Activated CD8-positive, alpha-beta memory T cell treated with anti-CD3 and anti-CD28 coated beads, Interleukin-2, amount 10 ng/mL, durations not matched to agents 7 days and 5 days (primary cell): ENCODE measurements around the gene ZSWIM1. TPM values are rescaled to one million over a fixed set of nuclear protein-coding genes. Genes with fewer than 3 reads are reported as not detected.

Experiments used
- ATAC-seq: fragments of 150-1000 bp; cut with Tn5 transposase; one replicate; pipeline ENCODE4 v1.10.0; 2021; ENCODE audit warnings: moderate library complexity
- CTCF ChIA-PET: fragments of 350-600 bp; sonication (Branson Sonifier 250); formaldehyde crosslinking; loops from one replicate; lab custom pipeline; 2021; ENCODE audit warnings: antibody characterized with exemption; lab: Charles Lee
- DNase-seq: peaks from one replicate; pipeline ENCODE4 v3.0.0-alpha.2; 2020
- H3K27ac Mint-ChIP-seq: one replicate; pipeline ENCODE4 v1.8.0; 2021; ENCODE audit warnings: mild to moderate bottlenecking, mixed read lengths
- H3K27me3 Mint-ChIP-seq: one replicate; pipeline ENCODE4 v1.8.0; 2021; ENCODE audit warnings: mixed read lengths
- H3K36me3 Mint-ChIP-seq: one replicate; pipeline ENCODE4 v1.8.0; 2021; ENCODE audit warnings: mild to moderate bottlenecking, mixed read lengths
- H3K4me1 Mint-ChIP-seq: one replicate; pipeline ENCODE4 v1.8.0; 2021; ENCODE audit warnings: mixed read lengths
- H3K4me3 Mint-ChIP-seq: one replicate; pipeline ENCODE4 v1.8.0; 2021; ENCODE audit warnings: mild to moderate bottlenecking, moderate library complexity, mixed read lengths
- H3K9me3 Mint-ChIP-seq: one replicate; pipeline ENCODE4 v1.8.0; 2022; ENCODE audit warnings: low read depth, mixed read lengths
- total RNA-seq, 2 experiments: library from RNA; stranded (reverse); gene quantifications; one replicate each; pipeline ENCODE4 v1.2.3, GENCODE V29; 2021

Gene ZSWIM1
- total RNA-seq, 2 experiments from 2014 or later, result 2.2 to 4.4 TPM

- no peak overlapping the region for H3K4me3 Mint-ChIP-seq
- CTCF ChIA-PET, result interaction anchor here (1.5 kb wide), 1 partner anchor 17 kb away, joined by 3 read pairs; no protein-coding TSS in a partner anchor
- DNase-seq (no peak), ATAC-seq (no peak)
- H3K27ac Mint-ChIP-seq, result no peak overlapping the region
- peaks cover 5% of the 10 kb centered on the region for H3K36me3 Mint-ChIP-seq
- no peaks in the 10 kb centered on the region for H3K9me3 Mint-ChIP-seq
- H3K4me1 Mint-ChIP-seq, result peaks cover 6% of the 10 kb centered on the region
- no peaks in the 10 kb centered on the region for H3K27me3 Mint-ChIP-seq
Measured at GRCh38 chr20:45843506-45843905, 37.5 kb upstream of the ZSWIM1 start.

GRCh38 chr20:45845452-45845851 lies 35.6 kb upstream of the ZSWIM1 start:
- peaks cover 6% of the 10 kb centered on the region for H3K4me1 Mint-ChIP-seq
- CTCF ChIA-PET, result no interaction called here
- no peak for ATAC-seq

GRCh38 chr20:45848421-45848820 lies 32.6 kb upstream of the ZSWIM1 start:
- Mint-ChIP-seq H3K4me1 (no peaks in the 10 kb centered on the region), H3K27ac (no peak overlapping the region), H3K9me3 (no peaks in the 10 kb centered on the region), H3K36me3 (peaks cover 17% of the 10 kb centered on the region), H3K27me3 (no peaks in the 10 kb centered on the region), H3K4me3 (no peak overlapping the region)
- ATAC-seq (no peak), DNase-seq (no peak)
- CTCF ChIA-PET, result interaction anchor here (1.0 kb wide), 1 partner anchor 20 kb away, joined by 3 read pairs; no protein-coding TSS in a partner anchor

More at GRCh38 chr20:45845452-45845851, 35.6 kb upstream of the ZSWIM1 start:
- H3K27ac Mint-ChIP-seq, result no peak overlapping the region
- no peak for DNase-seq
- peaks cover 12% of the 10 kb centered on the region for H3K36me3 Mint-ChIP-seq
- no peaks in the 10 kb centered on the region for H3K27me3 Mint-ChIP-seq
- H3K9me3 Mint-ChIP-seq, result no peaks in the 10 kb centered on the region
- no peak overlapping the region for H3K4me3 Mint-ChIP-seq

GRCh38 chr20:45848969-45849582 lies 32.0 kb upstream of the ZSWIM1 start:
- CTCF ChIA-PET, result interaction anchor here (1.0 kb wide), 1 partner anchor 20 kb away, joined by 3 read pairs; no protein-coding TSS in a partner anchor
- H3K9me3 Mint-ChIP-seq, result no peaks in the 10 kb centered on the region
- no peak for DNase-seq
- H3K27me3 Mint-ChIP-seq, result no peaks in the 10 kb centered on the region
- ATAC-seq, result no peak
- no peak overlapping the region for H3K4me3 Mint-ChIP-seq
- H3K4me1 Mint-ChIP-seq, result no peaks in the 10 kb centered on the region
- H3K36me3 Mint-ChIP-seq, result peaks cover 20% of the 10 kb centered on the region
- H3K27ac Mint-ChIP-seq, result no peak overlapping the region

- no peaks in the 10 kb centered on the region for H3K27me3 Mint-ChIP-seq
- CTCF ChIA-PET, result no interaction called here
- DNase-seq, result no peak
- H3K9me3 Mint-ChIP-seq, result no peaks in the 10 kb centered on the region
- H3K27ac Mint-ChIP-seq, result no peak overlapping the region
- H3K36me3 Mint-ChIP-seq, result peaks cover 19% of the 10 kb centered on the region
- ATAC-seq, result no peak
- peaks cover 6% of the 10 kb centered on the region for H3K4me1 Mint-ChIP-seq
- H3K4me3 Mint-ChIP-seq, result no peak overlapping the region
Measured at GRCh38 chr20:45850238-45850637, 30.8 kb upstream of the ZSWIM1 start.

- CTCF ChIA-PET, result interaction anchor here (1.2 to 1.8 kb wide), 3 partner anchors 18 to 119 kb away, joined by 3 to 5 read pairs (median 3); partner anchors contain the start of gene SNX21
- Mint-ChIP-seq H3K27ac (no peak overlapping the region), H3K27me3 (no peaks in the 10 kb centered on the region)
Measured at GRCh38 chr20:45850926-45851325, 30.1 kb upstream of the ZSWIM1 start.

GRCh38 chr20:45851501-45851900 lies 29.5 kb upstream of the ZSWIM1 start:
- Mint-ChIP-seq H3K27me3 (no peaks in the 10 kb centered on the region), H3K27ac (no peak overlapping the region), H3K4me3 (no peak overlapping the region), H3K4me1 (peaks cover 15% of the 10 kb centered on the region), H3K36me3 (peaks cover 19% of the 10 kb centered on the region), H3K9me3 (no peaks in the 10 kb centered on the region)
- DNase-seq (no peak), ATAC-seq (no peak)
- CTCF ChIA-PET, result interaction anchor here (1.0 to 1.8 kb wide), 5 partner anchors 17 to 118 kb away, joined by 3 to 5 read pairs (median 3); partner anchors contain the start of gene SNX21

More at GRCh38 chr20:45850926-45851325, 30.1 kb upstream of the ZSWIM1 start:
- Mint-ChIP-seq H3K9me3 (no peaks in the 10 kb centered on the region), H3K36me3 (peaks cover 19% of the 10 kb centered on the region), H3K4me1 (peaks cover 10% of the 10 kb centered on the region), H3K4me3 (no peak overlapping the region)
- ATAC-seq (no peak), DNase-seq (no peak)

- Mint-ChIP-seq H3K4me1 (peaks cover 19% of the 10 kb centered on the region), H3K27me3 (no peaks in the 10 kb centered on the region), H3K9me3 (no peaks in the 10 kb centered on the region), H3K4me3 (no peak overlapping the region), H3K27ac (no peak overlapping the region), H3K36me3 (peaks cover 19% of the 10 kb centered on the region)
- DNase-seq (no peak), ATAC-seq (no peak)
- CTCF ChIA-PET, result interaction anchor here (0.8 to 1.8 kb wide), 5 partner anchors 18 to 160 kb away, joined by 3 to 5 read pairs (median 3); partner anchors contain the start of gene SNX21
Measured at GRCh38 chr20:45852326-45852725, 28.7 kb upstream of the ZSWIM1 start.

GRCh38 chr20:45853484-45853883 lies 27.5 kb upstream of the ZSWIM1 start:
- H3K4me3 Mint-ChIP-seq, result no peak overlapping the region
- no peak for DNase-seq
- H3K27me3 Mint-ChIP-seq, result no peaks in the 10 kb centered on the region
- no peak for ATAC-seq
- peaks cover 19% of the 10 kb centered on the region for H3K36me3 Mint-ChIP-seq
- H3K27ac Mint-ChIP-seq, result no peak overlapping the region
- no peaks in the 10 kb centered on the region for H3K9me3 Mint-ChIP-seq
- H3K4me1 Mint-ChIP-seq, result peaks cover 29% of the 10 kb centered on the region
- CTCF ChIA-PET, result interaction anchor here (1.5 to 2.7 kb wide), 2 partner anchors 54 to 117 kb away, joined by 3 to 5 read pairs; no protein-coding TSS in a partner anchor

GRCh38 chr20:45857114-45857881 lies 23.7 kb upstream of the ZSWIM1 start, which contains the start of the genes ACOT8 and ZSWIM3:
ACOT8 (minus strand) TSS chr20:45857392; CDS start chr20:45857315, 77 bp downstream.
ZSWIM3 (plus strand) TSS chr20:45857614; CDS start chr20:45857826, 212 bp downstream.
- CTCF ChIA-PET, result interaction anchor here (0.6 to 1.7 kb wide), 5 partner anchors 17 to 113 kb away, joined by 3 to 11 read pairs (median 8); no protein-coding TSS in a partner anchor
- H3K9me3 Mint-ChIP-seq, result no peaks in the 10 kb centered on the region
- peak; percentile 97 for ATAC-seq
- peak; percentile 98 for DNase-seq
- peak within 1 kb of the TSS; percentile 99 for H3K27ac Mint-ChIP-seq
- no peaks in the 10 kb centered on the region for H3K27me3 Mint-ChIP-seq
- H3K4me3 Mint-ChIP-seq, result peak within 1 kb of the TSS; percentile 96
- peaks cover 15% of the 10 kb centered on the region for H3K36me3 Mint-ChIP-seq
- H3K4me1 Mint-ChIP-seq, result peaks cover 45% of the 10 kb centered on the region

- peaks cover 13% of the 10 kb centered on the region for H3K36me3 Mint-ChIP-seq
- DNase-seq (peak; percentile 74), ATAC-seq (peak; percentile 42)
- H3K27me3 Mint-ChIP-seq, result no peaks in the 10 kb centered on the region
- H3K4me1 Mint-ChIP-seq, result peaks cover 45% of the 10 kb centered on the region
- peak overlapping the region; percentile 96 for H3K4me3 Mint-ChIP-seq
- H3K27ac Mint-ChIP-seq, result peak overlapping the region; percentile 99
- CTCF ChIA-PET, result interaction anchor here (1.1 to 1.7 kb wide), 4 partner anchors 15 to 58 kb away, joined by 3 to 8 read pairs (median 3); partner anchors contain the start of gene UBE2C
- no peaks in the 10 kb centered on the region for H3K9me3 Mint-ChIP-seq
Measured at GRCh38 chr20:45857882-45858216, 23.2 kb upstream of the ZSWIM1 start.

- Mint-ChIP-seq H3K9me3 (no peaks in the 10 kb centered on the region), H3K27ac (no peak overlapping the region), H3K27me3 (no peaks in the 10 kb centered on the region), H3K4me3 (no peak overlapping the region), H3K4me1 (peaks cover 42% of the 10 kb centered on the region), H3K36me3 (peaks cover 8% of the 10 kb centered on the region)
- ATAC-seq, result no peak
- CTCF ChIA-PET, result no interaction called here
- DNase-seq, result no peak
Measured at GRCh38 chr20:45859916-45860315, 21.1 kb upstream of the ZSWIM1 start.

GRCh38 chr20:45860560-45861220 lies 20.3 kb upstream of the ZSWIM1 start:
- DNase-seq (no peak), ATAC-seq (no peak)
- Mint-ChIP-seq H3K27ac (no peak overlapping the region), H3K27me3 (no peaks in the 10 kb centered on the region), H3K9me3 (no peaks in the 10 kb centered on the region), H3K4me3 (no peak overlapping the region), H3K4me1 (peaks cover 37% of the 10 kb centered on the region), H3K36me3 (peaks cover 8% of the 10 kb centered on the region)
- CTCF ChIA-PET, result interaction anchor here (1.0 kb wide), 1 partner anchor 23 kb away, joined by 3 read pairs; no protein-coding TSS in a partner anchor
